DMS153 (cell line): ENCODE results near the gene NME7.
A peak's percentile ranks its signal among the peaks of the same experiment; 100 is the strongest.
"Not testable (repeated sequence)": the region's sequence is repeated elsewhere in the genome, so short reads cannot be mapped to it uniquely, and the experiment has no call there.

Experiments
- DNase-seq: peaks from one replicate; lab custom pipeline; 2025; lab: John Stamatoyannopoulos, UW

NME7 gene

DNA sequence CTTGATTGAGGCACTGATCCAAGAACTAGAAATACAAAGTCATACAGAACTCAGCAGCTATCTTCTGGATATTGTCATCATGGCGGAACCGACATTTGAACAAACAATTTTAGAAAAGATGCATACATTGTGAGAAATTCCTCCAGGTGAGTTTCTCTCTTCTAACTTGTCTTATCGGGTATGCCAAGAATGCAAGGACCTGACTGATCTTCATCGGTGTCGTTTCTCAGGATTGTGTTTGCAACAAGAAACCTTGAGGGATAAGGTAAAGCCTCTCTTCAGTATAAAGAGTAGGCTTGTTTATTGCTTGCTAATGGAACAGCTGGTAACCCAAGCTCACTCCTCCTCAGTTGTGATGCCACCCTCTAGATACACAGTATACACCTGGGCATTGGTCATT lies 62.2 kb downstream of the NME7 start:
- DNase-seq: no peak

GRCh38 chr1:169300854-169301253 lies 66.7 kb downstream of the NME7 start:
- DNase-seq: no peak

GRCh38 chr1:169298441-169298840 lies 69.2 kb downstream of the NME7 start:
- DNase-seq: no peak

- no peak for DNase-seq
Observed at GRCh38 chr1:169295846-169296245, 71.8 kb downstream of the NME7 start.

GRCh38 chr1:169295425-169295824 lies 72.2 kb downstream of the NME7 start:
- DNase-seq: no peak

GRCh38 chr1:169289016-169289415 lies 78.6 kb downstream of the NME7 start:
- DNase-seq: no peak

- DNase-seq: no peak
Observed at GRCh38 chr1:169288011-169288414, 79.6 kb downstream of the NME7 start.

DNA sequence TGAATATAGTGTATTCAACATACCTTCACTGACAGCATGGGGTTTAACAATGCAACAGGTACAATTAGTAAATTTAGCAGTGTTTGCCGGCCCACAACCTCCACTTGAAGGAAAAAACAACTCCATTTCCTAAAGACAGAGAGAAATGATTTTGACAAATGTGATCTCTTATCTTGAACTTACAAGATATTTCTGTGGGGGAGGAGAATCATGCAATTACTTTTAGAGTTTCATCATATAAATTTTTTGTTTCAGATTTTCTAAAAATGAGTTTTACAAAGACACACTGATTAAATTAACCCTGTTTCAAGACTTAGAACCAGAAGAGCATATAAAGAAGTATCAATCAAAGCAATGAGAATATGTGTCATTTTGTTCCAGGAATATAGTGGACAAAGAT lies 80.3 kb downstream of the NME7 start:
- no peak for DNase-seq

DNA sequence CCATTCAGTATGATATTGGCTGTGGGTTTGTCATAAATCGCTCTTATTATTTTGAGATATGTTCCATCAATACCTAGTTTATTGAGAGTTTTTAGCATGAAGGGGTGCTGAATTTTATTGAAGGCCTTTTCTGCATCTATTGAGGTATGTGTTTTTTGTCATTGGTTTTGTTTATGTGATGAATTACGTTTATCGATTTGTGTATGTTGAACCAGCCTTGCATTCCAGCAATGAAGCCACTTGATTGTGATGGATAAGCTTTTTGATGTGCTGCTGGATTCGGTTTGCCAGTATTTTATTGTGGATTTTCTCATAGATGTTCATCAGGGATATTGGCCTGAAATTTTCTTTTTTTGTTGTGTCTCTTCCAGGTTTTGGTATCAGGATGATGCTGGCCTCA lies 86.0 kb downstream of the NME7 start:
- DNase-seq: not testable (repeated sequence)

- DNase-seq: no peak
Observed at GRCh38 chr1:169271098-169271497, 96.5 kb downstream of the NME7 start.

GRCh38 chr1:169266133-169266532 lies 101.5 kb downstream of the NME7 start:
- DNase-seq: no peak

- no peak for DNase-seq
Observed at GRCh38 chr1:169263059-169263458, 104.5 kb downstream of the NME7 start.

- DNase-seq: no peak
Observed at GRCh38 chr1:169261884-169262283, 105.7 kb downstream of the NME7 start.

GRCh38 chr1:169260478-169261151 lies 107.0 kb downstream of the NME7 start:
- DNase-seq: no peak

GRCh38 chr1:169259816-169260215 lies 107.8 kb downstream of the NME7 start:
- no peak for DNase-seq

DNA sequence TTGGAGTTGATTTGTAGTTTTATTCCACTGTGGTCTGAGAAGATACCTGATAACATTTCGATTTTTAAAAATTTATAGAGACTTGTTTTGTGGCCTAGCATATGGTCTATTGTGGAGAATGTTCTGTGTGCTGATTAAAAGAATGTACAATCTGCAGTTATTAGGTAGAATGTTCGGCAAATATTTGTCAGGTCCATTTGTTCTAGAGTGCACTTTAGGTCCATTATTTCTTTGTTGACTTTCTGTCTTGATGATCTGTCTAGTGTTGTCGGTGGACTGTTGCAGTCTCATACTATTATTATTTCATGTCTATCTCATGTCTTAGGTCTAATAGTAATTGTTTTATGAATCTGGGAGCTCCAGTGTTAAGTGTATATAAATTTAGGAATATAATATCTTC lies 116.8 kb downstream of the NME7 start:
- DNase-seq: peak; percentile 30

DNA sequence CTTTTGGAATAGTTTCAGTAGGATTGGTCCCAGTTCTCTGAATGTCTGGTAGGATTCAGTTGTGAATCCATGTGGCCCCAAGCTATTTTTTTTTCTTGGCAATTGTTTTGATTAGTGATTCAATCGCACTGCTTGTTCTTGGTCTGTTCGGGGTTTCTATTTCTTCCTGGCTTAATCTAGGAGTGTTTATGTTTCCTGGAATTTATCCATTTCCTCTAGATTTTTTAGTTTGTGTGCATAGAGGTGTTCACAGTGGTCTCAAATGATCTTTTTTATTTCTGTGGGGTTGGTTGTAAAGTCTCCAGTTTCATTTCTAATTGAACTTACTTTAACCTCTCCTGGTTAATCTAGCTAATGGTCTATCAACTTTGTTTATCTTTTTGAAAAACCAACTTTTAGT lies 117.6 kb downstream of the NME7 start:
- no peak for DNase-seq

GRCh38 chr1:169249611-169250010 lies 118.0 kb downstream of the NME7 start:
- DNase-seq: no peak

GRCh38 chr1:169245706-169246105 lies 121.9 kb downstream of the NME7 start:
- no peak for DNase-seq

- DNase-seq: no peak
Observed at GRCh38 chr1:169240449-169241232, 127.0 kb downstream of the NME7 start.

DNA sequence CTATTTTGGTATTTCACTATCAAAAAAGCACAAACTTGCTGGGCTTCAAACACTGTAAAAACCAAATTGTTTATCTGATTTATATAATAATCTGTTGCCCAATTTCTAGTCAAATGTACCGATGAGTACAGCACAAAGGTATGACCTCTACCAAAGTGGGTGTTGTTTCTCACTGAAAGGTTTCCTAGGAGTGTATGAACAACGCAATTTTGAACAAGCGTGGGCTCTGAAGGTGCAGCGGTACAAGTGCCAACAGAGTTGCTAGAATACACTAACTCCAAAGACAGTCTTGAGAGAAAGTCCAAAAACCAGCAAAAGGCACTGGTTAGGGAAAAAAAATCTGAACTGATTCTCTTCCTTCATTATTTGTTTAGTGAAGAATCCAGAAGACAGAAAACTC lies 130.7 kb downstream of the NME7 start:
- no peak for DNase-seq

- DNase-seq: no peak
Observed at GRCh38 chr1:169236143-169236542, 131.5 kb downstream of the NME7 start.

DNA sequence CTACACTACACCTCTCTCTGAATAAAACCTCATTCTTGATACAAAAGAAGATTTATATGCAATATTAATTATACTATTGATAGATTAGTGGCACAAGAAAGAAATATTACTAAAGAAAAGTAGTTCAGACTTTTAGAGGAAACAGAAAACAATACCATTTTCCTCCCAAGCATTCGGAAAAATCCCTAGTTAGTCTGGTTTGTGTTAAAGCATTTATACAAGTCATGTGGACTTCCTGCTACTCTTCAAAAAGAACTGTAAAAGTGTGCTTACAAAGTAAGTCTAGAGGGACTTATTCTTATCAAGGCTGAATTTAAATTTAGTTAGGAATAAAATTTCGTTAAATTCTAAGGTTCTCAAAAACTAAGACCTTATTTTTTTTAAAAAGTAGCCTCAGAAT lies 132.0 kb downstream of the NME7 start:
- DNase-seq: no peak

DNA sequence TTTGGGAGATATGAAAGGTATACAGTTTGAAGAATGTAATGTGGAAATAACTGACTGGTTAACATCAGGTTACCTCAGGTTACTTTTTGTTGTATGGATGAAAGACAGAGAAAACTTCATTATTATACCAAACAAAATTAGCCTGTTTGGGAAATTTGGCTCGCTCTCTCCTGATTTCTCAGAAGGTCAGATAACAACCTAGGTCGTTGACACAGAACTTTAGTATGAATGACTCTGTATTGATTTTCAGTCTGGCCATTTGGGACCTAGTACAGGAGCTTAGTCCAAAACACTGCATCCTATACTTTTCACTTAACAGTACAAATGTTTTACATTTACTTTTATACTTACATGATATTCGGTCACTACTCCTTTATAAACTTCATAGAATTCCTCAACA lies 132.8 kb downstream of the NME7 start:
- DNase-seq: no peak
